ENCODE results near the gene SIRT4. TPM values are rescaled to one million over a fixed set of nuclear protein-coding genes. Genes with fewer than 3 reads are reported as not detected.

The SIRT4 gene
- total RNA-seq = 3.0 TPM

GRCh38 chr12:120301962-120302815, at the start of gene SIRT4:
SIRT4 (plus strand) TSS chr12:120302321; CDS start chr12:120303562, 1,241 bp downstream.

GRCh38 chr12:120265473-120266179, 36.5 kb upstream of the SIRT4 start, which contains the start of gene PXN:
PXN (minus strand) TSS chr12:120265730; CDS start chr12:120265629, 101 bp downstream.

GRCh38 chr12:120292661-120293531, 9.2 kb upstream of the SIRT4 start, which contains the start of gene RNU4-1:
RNU4-1 (minus strand) TSS chr12:120293237.

GRCh38 chr12:120327593-120327992, 25.5 kb downstream of the SIRT4 start, which contains the start of gene PLA2G1B:
PLA2G1B (minus strand) TSS chr12:120327779; CDS start chr12:120327753, 26 bp downstream.

Small RNAs within 50 kb of the gene (small RNA-seq; reads per million reads assigned to genes)
- gene RNU4-1 (648 reads per million, percentile 98 among the genes with 10 or more reads in this experiment), gene RNU4-2 (1,411 reads per million, percentile 99 among the genes with 10 or more reads in this experiment), gene RNU6-1088P (not detected)

Other genes starting within 250 kb of the SIRT4 start
- gene RAB35, start 185.6 kb upstream of the SIRT4 start, total RNA-seq = 28.6 TPM
- gene GCN1, start 107.6 kb upstream of the SIRT4 start, total RNA-seq = 68.7 TPM
- 1,513 TPM for gene RPLP0, start 101.2 kb upstream of the SIRT4 start, total RNA-seq
- gene PXN, start 36.6 kb upstream of the SIRT4 start, total RNA-seq = 5.8 TPM
- under 0.01 TPM for gene RNU4-2, start 10.4 kb upstream of the SIRT4 start, total RNA-seq
- gene RNU4-1, start 9.1 kb upstream of the SIRT4 start, total RNA-seq = under 0.01 TPM
- gene PLA2G1B, start 25.5 kb downstream of the SIRT4 start, total RNA-seq = not detected
- 10.1 TPM for gene MSI1, start 66.8 kb downstream of the SIRT4 start, total RNA-seq
- gene COX6A1, start 135.8 kb downstream of the SIRT4 start, total RNA-seq = 573 TPM
- 11.8 TPM for gene TRIAP1, start 144.1 kb downstream of the SIRT4 start, total RNA-seq
- 35.1 TPM for gene GATC, start 144.1 kb downstream of the SIRT4 start, total RNA-seq
- gene SRSF9, start 167.4 kb downstream of the SIRT4 start, total RNA-seq = 112 TPM
- gene DYNLL1, start 193.8 kb downstream of the SIRT4 start, total RNA-seq = 303 TPM
- gene COQ5, start 226.8 kb downstream of the SIRT4 start, total RNA-seq = 30.9 TPM
- 144 TPM for gene RNF10, start 232.0 kb downstream of the SIRT4 start, total RNA-seq

Data from diencephalon (tissue), 1 donor.